Thoracic aorta (tissue), 2 donors: Measurements from ENCODE around the gene RAB44. TPM values are rescaled to one million over a fixed set of nuclear protein-coding genes. Genes with fewer than 3 reads are reported as not detected.

ENCODE experiments used
- ATAC-seq: fragments of 150-250 bp; one replicate; pipeline ENCODE4 v1.8.0; 2017; ENCODE audit warnings: low read depth; ENCODE audit not compliant: insufficient number of reproducible peaks, low FRiP score
- DNase-seq: peaks from one replicate; pipeline ENCODE4 v3.0.0-alpha.2; 2020; ENCODE audit warnings: low spot score
- H3K27ac ChIP-seq, 2 donors: fragments of 200-600 bp; sonication (generic); 1 replicate in 1 of 2; 2 replicates in 1 of 2; pipeline ENCODE4 v1.5.1; 2016; ENCODE audit warnings: mild to moderate bottlenecking in 2 of 2, moderate library complexity in 2 of 2
- H3K27me3 ChIP-seq: fragments of 200-600 bp; sonication (generic); replicated peaks from 2 replicates; pipeline ENCODE4 v1.6.0; 2016; ENCODE audit warnings: mild to moderate bottlenecking; ENCODE audit not compliant: insufficient read depth
- H3K36me3 ChIP-seq: fragments of 200-600 bp; sonication (generic); one replicate; pipeline ENCODE4 v1.5.1; 2016
- H3K4me1 ChIP-seq, 2 donors: fragments of 200-600 bp; sonication (generic); 1 replicate in 1 of 2; 2 replicates in 1 of 2; pipeline versions ENCODE4 v1.5.1 to v1.6.0; 2016; ENCODE audit warnings: low read depth in 2 of 2, mild to moderate bottlenecking in 1 of 2; ENCODE audit not compliant: control insufficient read depth in 1 of 2
- H3K4me3 ChIP-seq: fragments of 200-600 bp; sonication (generic); 2 replicates; pipeline ENCODE4 v1.5.1; 2016; ENCODE audit warnings: mild to moderate bottlenecking
- H3K9me3 ChIP-seq: fragments of 200-600 bp; sonication (generic); 2 replicates; pipeline ENCODE4 v1.5.1; 2016
- total RNA-seq, 2 donors: library from RNA; depleted of rRNA; stranded (reverse); fragments of >200 nt; gene quantifications; one replicate each; pipeline versions ENCODE4 v1.1.0 to v1.2.3, GENCODE V29; 2016
- TF ChIP-seq, protein P1 (sequence below): fragments of 200-600 bp; sonication (generic); IDR thresholded peaks from one replicate; pipeline ENCODE4 v1.5.1; 2019; ENCODE audit warnings: antibody characterized with exemption

RAB44 gene
- total RNA-seq, 2 donors from 2014 or later, result 0.27 TPM; not detected in 1

DNA sequence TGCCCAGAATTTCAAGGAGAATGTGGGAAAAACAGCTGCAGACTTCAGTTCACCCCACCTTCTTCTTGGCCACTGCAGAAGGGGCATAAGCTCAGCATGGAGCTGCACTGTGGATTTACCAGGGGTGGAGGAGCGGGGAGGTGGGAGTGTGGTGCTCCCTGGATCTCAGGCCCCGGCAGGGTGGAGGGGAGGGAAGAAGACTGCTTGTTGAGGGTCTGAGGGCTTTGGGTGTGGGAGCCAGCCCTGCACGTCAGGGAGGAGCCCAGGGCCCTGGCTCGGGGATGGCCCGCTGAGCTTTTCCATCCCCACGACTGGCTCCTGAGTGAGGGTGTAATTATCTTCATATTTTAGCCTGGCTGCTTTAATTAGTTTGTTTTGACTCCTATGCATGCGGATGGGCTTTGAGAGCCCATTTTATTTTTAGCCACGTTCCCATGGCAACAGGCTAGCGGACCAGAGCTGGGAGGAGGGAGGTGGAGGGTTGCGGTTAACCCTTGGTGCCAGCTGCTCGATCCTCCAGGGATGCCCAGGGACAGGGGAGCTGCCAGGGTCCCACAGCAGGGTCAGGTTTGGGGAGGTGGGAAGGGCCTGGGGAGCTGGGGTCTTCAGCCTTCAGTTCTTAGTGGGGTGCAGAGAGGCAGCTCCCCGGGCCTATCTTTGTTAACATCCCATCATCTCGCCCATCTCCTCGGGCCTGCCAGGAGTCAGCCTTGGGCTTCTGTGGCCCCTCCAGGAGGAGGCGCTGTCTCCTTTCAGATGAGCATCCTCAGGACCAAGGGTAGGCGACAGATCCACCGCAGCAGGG is 68.2 kb downstream of the RAB44 start:
- no peak overlapping the region for H3K27ac ChIP-seq
- H3K4me3 ChIP-seq, result peak overlapping the region; percentile 41
- peaks cover 0 to 20% of the 10 kb centered on the region in 2 donors for H3K4me1 ChIP-seq
- H3K27me3 ChIP-seq, result no peaks in the 10 kb centered on the region
- no peaks in the 10 kb centered on the region for H3K36me3 ChIP-seq
- DNase-seq (no peak), ATAC-seq (peak; percentile 53)
- TF ChIP-seq, protein P1, sequence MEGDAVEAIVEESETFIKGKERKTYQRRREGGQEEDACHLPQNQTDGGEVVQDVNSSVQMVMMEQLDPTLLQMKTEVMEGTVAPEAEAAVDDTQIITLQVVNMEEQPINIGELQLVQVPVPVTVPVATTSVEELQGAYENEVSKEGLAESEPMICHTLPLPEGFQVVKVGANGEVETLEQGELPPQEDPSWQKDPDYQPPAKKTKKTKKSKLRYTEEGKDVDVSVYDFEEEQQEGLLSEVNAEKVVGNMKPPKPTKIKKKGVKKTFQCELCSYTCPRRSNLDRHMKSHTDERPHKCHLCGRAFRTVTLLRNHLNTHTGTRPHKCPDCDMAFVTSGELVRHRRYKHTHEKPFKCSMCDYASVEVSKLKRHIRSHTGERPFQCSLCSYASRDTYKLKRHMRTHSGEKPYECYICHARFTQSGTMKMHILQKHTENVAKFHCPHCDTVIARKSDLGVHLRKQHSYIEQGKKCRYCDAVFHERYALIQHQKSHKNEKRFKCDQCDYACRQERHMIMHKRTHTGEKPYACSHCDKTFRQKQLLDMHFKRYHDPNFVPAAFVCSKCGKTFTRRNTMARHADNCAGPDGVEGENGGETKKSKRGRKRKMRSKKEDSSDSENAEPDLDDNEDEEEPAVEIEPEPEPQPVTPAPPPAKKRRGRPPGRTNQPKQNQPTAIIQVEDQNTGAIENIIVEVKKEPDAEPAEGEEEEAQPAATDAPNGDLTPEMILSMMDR, result peak; percentile 73
- H3K9me3 ChIP-seq, result no peaks in the 10 kb centered on the region

DNA sequence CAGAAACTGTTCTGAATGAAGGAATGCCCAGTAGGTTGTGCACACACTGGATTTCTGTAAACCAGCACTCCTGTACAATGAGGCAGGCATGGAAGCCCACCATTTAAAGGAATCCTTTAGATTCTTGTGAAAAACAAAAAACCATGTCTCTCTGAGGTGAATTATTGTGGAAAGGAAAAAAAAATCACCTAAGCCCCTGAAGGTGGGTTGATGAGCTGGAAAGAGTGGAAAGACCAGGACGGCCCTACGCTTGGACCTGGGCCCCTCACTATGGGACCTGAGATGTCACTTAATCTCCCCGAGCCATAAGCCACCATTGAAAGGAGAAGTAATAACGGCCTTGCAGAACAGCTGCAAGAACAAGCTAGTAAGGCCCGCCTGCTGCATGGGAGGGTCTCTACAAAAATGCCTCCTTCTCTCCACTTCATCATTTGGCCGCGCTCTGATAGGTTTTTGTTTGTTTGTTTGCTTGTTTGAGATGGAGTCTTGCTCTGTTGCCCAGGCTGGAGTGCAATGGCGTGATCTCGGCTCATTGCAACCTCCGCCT is 68.8 kb downstream of the RAB44 start:
- no peak for DNase-seq
- Histone ChIP-seq H3K4me3 (no peak overlapping the region), H3K27ac (no peak overlapping the region), H3K27me3 (no peaks in the 10 kb centered on the region), H3K4me1 (peaks cover 0 to 20% of the 10 kb centered on the region in 2 donors), H3K9me3 (no peaks in the 10 kb centered on the region), H3K36me3 (no peaks in the 10 kb centered on the region)
- TF ChIP-seq, protein P1, result no peak
- ATAC-seq, result no peak

DNA sequence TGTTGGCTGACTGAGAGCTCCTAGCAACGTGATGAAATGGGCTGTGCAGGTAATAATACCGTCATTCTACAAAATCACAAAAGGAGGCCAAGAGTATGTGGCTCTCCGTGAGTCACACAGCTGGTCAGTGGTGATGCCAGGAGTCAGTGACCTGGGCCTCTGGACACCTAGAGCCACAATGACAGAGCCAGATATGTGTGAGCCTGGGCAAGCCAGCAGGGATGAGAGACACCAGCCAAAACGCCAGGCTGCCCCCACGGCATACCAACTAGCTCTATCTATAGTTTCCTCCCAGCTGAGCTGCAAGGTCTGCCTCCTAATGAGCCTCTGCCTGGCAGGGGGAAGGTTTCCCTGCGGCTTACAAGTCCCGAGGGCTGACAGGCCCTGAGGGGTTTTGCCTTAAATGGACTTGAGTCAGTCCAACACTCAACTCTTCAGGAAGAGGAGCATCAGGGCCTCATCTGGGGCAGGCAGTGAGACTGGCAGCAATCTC is 71.6 kb downstream of the RAB44 start:
- Histone ChIP-seq H3K36me3 (no peaks in the 10 kb centered on the region), H3K4me3 (no peak overlapping the region), H3K9me3 (no peaks in the 10 kb centered on the region), H3K4me1 (peaks cover 0 to 20% of the 10 kb centered on the region in 2 donors), H3K27ac (no peak overlapping the region), H3K27me3 (no peaks in the 10 kb centered on the region)
- ATAC-seq (no peak), DNase-seq (no peak)
- TF ChIP-seq, protein P1, result no peak

DNA sequence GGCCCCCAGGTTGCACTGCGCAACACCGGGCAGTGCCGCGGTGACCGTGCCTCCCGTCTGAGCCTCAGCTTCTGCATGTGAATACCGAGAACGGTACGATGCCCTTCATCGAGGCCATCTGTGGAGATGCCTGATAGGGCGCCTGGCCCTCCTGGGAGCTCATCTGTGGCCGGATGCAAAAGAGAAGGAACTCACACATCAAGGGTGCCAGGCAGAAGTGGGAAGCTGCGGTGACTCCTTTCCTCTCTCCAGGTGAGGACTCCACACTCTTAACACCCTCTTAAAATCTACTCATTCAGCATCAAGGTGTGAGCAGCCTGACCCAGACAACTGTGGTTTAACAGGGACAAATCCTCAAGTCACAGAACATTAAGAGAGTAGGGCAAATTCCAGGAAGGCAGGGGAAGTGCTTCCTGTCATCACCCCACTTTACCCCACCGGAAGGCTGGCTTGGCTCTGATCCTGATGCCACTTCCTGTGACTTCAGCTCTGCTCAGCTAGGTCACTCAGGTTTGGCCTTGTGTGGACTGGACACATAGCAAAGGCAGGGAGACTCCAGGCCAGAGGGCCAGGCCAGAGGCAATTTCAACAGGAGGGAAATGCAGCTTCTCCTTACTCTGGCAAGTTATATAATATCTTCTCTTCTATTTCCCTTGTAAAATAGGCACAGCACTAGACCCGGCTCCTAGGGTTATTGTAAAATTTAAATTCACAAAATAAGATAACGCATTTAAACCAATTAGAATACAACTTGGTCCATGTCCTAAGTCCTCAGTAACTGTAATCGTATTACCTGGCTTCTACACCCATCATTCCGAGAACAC is 72.3 kb downstream of the RAB44 start:
- no peak overlapping the region for H3K27ac ChIP-seq
- DNase-seq, result no peak
- no peak overlapping the region for H3K4me3 ChIP-seq
- H3K36me3 ChIP-seq, result no peaks in the 10 kb centered on the region
- ATAC-seq, result no peak
- H3K27me3 ChIP-seq, result no peaks in the 10 kb centered on the region
- TF ChIP-seq, protein P1, result no peak
- H3K4me1 ChIP-seq, result peaks cover 0 to 20% of the 10 kb centered on the region in 2 donors
- no peaks in the 10 kb centered on the region for H3K9me3 ChIP-seq

DNA sequence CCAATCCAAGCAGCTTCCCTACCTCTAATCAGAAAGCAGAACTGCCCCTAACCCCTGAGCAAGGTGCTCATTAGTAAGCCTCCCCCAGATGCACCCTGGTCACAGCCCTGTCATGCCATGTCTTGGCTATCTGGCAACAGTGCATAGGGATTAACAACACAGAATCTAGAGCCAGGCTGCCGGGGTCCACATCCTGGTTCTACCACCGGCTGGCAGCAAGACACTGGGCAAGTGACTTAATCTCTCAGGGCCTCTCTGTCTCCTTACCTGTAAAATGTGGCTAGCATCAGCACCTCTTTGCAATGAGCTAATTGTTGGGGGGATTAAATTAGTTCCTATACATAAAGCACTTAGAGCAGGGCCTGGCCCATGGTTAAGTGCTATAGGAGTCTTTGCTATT is 73.5 kb downstream of the RAB44 start:
- no peaks in the 10 kb centered on the region for H3K27me3 ChIP-seq
- no peaks in the 10 kb centered on the region for H3K9me3 ChIP-seq
- peaks cover 0 to 11% of the 10 kb centered on the region in 2 donors for H3K4me1 ChIP-seq
- no peak overlapping the region for H3K4me3 ChIP-seq
- ATAC-seq, result no peak
- DNase-seq, result no peak
- no peaks in the 10 kb centered on the region for H3K36me3 ChIP-seq
- TF ChIP-seq, protein P1, result no peak
- H3K27ac ChIP-seq, result no peak overlapping the region
